GM12801 (cell line): Measurements from ENCODE around the gene LRRC28.

Experiments used
- CTCF ChIP-seq: IDR thresholded peaks from one replicate; pipeline ENCODE4 v1.5.1; 2011; ENCODE audit warnings: control low read depth; ENCODE audit not compliant: insufficient read length; ENCODE audit errors: extremely low read depth

LRRC28 gene

GRCh38 chr15:99239545-99240198 lies 11.6 kb upstream of the LRRC28 start:
- no peak for TF ChIP-seq CTCF

GRCh38 chr15:99241752-99242151 lies 9.5 kb upstream of the LRRC28 start:
- no peak for TF ChIP-seq CTCF

- no peak for TF ChIP-seq CTCF
These were observed 7.0 kb upstream of the LRRC28 start for GRCh38 chr15:99244306-99244705.

DNA sequence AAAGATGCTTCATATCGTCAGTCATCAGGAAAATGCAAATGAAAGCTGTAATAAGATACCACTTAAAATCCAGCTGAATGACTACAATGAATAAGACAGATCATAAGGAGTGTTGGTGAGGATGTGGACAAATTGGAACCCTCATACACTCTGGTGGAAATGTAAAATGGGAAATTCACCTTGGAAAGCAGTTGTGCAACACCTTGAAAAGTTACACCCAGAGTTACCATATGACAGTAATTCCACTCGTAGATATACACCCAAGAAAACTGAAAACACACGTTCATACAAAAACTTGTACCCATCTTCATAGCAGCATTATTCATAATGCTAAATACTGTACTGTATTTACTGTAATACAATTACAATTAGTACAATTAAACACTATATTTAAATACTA lies 4.2 kb upstream of the LRRC28 start:
- TF ChIP-seq CTCF, result no peak

GRCh38 chr15:99248000-99248715 lies 3.1 kb upstream of the LRRC28 start:
- no peak for TF ChIP-seq CTCF

DNA sequence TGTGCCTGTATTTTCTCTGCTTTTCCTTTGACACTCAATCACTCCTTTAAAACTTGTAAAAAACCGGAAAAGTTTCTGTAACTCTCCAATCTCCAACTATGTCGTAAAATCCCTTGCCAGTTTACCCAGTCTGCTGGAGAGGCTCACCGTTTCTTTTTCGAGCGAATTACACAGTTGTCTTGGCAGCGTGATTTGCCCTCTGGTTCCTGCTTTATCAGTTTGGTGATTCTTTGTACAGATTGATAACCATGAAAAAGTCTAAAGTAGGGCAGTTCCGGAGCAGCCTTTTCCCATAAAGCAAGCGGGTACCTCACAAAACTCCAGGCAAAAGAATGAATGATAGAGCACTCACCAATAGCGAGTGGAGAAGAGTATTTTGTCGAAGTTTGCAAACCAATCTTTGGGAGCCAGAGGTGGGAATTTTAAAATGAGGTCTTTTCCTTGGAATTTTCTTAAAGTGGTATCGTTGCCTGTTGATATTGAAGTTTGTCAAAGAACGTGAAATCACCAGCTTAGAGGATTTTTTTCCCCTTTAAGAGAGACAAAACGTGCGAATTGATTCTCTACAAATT lies 1.9 kb upstream of the LRRC28 start, which contains the start of gene TTC23:
Gene TTC23, minus strand, starts transcription at position 312 of the 572 bp plus-strand sequence. CDS start 20,869 bp downstream, outside the sequence.
- no peak for TF ChIP-seq CTCF

DNA sequence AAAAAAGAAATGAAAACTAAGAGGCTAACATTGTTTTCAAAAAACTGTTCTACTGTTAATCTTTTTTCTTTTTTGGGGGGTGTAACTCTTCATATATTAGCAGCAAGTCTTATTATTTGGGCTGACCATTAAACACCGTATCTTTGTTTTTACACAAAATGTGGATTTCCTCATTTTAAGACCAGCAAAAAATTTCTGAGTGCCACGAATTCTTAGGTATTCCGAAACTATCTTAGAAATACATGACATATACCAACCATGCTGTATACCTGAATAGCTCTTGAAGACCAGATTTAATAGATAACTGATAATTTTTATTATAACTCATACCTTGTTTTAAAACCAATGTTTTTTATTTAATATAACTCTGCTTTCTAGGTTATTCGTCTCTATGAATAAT lies 1.3 kb upstream of the LRRC28 start:
- no peak for TF ChIP-seq CTCF
